ENCODE measurements around the gene WBP4.
"Not testable (repeated sequence)": the region's sequence is repeated elsewhere in the genome, so short reads cannot be mapped to it uniquely, and the experiment has no call there.

DNA sequence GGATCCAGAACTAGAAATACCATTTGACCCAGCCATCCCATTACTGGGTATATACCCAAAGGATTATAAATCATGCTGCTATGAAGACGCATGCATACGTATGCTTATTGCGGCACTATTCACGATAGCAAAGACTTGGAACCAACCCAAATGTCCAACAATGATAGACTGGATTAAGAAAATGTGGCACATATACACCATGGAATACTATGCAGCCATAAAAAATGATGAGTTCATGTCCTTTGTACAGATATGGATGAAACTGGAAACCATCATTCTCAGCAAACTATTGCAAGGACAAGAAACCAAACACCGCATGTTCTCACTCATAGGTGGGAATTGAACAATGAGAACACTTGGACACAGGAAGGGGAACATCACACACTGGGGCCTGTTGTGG lies 24.8 kb upstream of the WBP4 start:
- TF ChIP-seq, protein P1, sequence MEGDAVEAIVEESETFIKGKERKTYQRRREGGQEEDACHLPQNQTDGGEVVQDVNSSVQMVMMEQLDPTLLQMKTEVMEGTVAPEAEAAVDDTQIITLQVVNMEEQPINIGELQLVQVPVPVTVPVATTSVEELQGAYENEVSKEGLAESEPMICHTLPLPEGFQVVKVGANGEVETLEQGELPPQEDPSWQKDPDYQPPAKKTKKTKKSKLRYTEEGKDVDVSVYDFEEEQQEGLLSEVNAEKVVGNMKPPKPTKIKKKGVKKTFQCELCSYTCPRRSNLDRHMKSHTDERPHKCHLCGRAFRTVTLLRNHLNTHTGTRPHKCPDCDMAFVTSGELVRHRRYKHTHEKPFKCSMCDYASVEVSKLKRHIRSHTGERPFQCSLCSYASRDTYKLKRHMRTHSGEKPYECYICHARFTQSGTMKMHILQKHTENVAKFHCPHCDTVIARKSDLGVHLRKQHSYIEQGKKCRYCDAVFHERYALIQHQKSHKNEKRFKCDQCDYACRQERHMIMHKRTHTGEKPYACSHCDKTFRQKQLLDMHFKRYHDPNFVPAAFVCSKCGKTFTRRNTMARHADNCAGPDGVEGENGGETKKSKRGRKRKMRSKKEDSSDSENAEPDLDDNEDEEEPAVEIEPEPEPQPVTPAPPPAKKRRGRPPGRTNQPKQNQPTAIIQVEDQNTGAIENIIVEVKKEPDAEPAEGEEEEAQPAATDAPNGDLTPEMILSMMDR (IDR thresholded peaks at IDR 0.05), result not testable (repeated sequence)
- TF ChIP-seq EP300 (IDR thresholded peaks at IDR 0.05), result not testable (repeated sequence)

All from esophagus muscularis mucosa (tissue), 3 donors.